ENCODE measurements around the gene GOLM1.

Gene GOLM1

DNA sequence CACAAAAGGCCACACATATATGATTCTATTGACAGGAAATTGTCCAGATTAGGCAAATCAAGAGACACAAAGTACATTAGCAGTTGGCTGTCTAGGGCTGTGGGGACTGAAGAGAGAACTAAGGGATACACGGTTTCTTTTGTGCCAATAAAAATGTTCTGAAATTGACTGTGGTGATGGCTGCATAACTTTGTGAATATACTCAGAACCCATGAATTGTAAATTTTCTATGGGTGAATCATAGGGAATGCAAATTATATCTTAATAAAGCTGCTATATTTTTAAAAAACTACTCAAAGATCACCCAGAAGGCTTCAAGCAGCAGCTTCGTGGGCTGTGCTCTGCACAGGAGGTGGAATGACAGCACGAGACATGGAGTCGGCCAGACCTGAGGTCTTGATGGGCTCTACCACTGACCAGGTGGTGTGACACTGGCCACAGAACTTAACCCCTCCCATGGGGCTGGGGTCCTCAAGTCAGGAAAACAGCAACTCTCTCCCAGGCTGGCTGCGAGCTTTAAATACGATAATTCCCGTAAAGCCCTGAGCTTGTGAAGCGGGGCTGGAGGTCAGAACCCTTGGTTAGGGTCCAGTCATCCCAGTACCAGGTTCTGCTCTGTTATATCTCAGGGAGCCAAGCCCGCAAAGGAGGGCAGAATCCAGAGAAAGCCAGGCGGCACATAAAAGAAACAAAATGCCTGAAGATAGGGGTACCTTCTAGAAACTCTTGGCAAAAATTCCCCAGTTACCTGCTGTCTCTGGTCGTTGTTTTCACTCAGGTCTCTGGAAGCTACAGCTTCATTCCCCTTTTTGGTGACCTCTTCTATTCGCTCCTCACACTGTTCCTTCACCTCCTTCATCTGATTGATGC is 59.1 kb downstream of the GOLM1 start:
- no peak for TF ChIP-seq TOX (CRISPR knock-in tag; IDR thresholded peaks at IDR 0.05; ENCODE audit: borderline replicate concordance)
- TF ChIP-seq, protein P1, sequence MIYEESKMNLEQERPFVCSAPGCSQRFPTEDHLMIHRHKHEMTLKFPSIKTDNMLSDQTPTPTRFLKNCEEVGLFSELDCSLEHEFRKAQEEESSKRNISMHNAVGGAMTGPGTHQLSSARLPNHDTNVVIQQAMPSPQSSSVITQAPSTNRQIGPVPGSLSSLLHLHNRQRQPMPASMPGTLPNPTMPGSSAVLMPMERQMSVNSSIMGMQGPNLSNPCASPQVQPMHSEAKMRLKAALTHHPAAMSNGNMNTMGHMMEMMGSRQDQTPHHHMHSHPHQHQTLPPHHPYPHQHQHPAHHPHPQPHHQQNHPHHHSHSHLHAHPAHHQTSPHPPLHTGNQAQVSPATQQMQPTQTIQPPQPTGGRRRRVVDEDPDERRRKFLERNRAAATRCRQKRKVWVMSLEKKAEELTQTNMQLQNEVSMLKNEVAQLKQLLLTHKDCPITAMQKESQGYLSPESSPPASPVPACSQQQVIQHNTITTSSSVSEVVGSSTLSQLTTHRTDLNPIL (CRISPR knock-in tag; IDR thresholded peaks at IDR 0.05; ENCODE audit: low read depth): no peak
- no peak for ATAC-seq

- no peak for TF ChIP-seq ZFP30 (CRISPR knock-in tag; IDR thresholded peaks at IDR 0.05)
- ATAC-seq: no peak
Measured at GRCh38 chr9:86036555-86036954, 62.8 kb downstream of the GOLM1 start.

GRCh38 chr9:86035827-86036440 is 63.4 kb downstream of the GOLM1 start:
- ATAC-seq: no peak
- TF ChIP-seq, protein P2, sequence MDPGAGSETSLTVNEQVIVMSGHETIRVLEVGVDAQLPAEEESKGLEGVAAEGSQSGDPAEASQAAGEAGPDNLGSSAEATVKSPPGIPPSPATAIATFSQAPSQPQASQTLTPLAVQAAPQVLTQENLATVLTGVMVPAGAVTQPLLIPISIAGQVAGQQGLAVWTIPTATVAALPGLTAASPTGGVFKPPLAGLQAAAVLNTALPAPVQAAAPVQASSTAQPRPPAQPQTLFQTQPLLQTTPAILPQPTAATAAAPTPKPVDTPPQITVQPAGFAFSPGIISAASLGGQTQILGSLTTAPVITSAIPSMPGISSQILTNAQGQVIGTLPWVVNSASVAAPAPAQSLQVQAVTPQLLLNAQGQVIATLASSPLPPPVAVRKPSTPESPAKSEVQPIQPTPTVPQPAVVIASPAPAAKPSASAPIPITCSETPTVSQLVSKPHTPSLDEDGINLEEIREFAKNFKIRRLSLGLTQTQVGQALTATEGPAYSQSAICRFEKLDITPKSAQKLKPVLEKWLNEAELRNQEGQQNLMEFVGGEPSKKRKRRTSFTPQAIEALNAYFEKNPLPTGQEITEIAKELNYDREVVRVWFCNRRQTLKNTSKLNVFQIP (CRISPR knock-in tag; IDR thresholded peaks at IDR 0.05; ENCODE audit: borderline replicate concordance, low read depth): no peak
- TF ChIP-seq RARB (CRISPR knock-in tag; IDR thresholded peaks at IDR 0.05) (no peak), ZNF8 (CRISPR knock-in tag; IDR thresholded peaks at IDR 0.05) (no peak)

GRCh38 chr9:86034863-86035734 is 64.3 kb downstream of the GOLM1 start:
- no peak for TF ChIP-seq CSRNP3 (CRISPR knock-in tag; IDR thresholded peaks at IDR 0.05)
- peak; percentile 89 for ATAC-seq

GRCh38 chr9:86027767-86028166 is 71.6 kb downstream of the GOLM1 start:
- no peak for ATAC-seq
- TF ChIP-seq ZNF70 (CRISPR knock-in tag; IDR thresholded peaks at IDR 0.05) (no peak), TCF4 (CRISPR knock-in tag; IDR thresholded peaks at IDR 0.05; ENCODE audit: borderline replicate concordance) (no peak), ARNTL (CRISPR knock-in tag; IDR thresholded peaks at IDR 0.05; ENCODE audit: borderline replicate concordance, low read depth) (no peak), TOX (CRISPR knock-in tag; IDR thresholded peaks at IDR 0.05; ENCODE audit: borderline replicate concordance) (no peak), BACH2 (CRISPR knock-in tag; IDR thresholded peaks at IDR 0.05; ENCODE audit: borderline replicate concordance) (no peak), CSDC2 (CRISPR knock-in tag; IDR thresholded peaks at IDR 0.05) (no peak), ZFP30 (CRISPR knock-in tag; IDR thresholded peaks at IDR 0.05) (no peak)
- TF ChIP-seq, protein P2 (CRISPR knock-in tag; IDR thresholded peaks at IDR 0.05; ENCODE audit: borderline replicate concordance, low read depth): no peak
- TF ChIP-seq, protein P1 (CRISPR knock-in tag; IDR thresholded peaks at IDR 0.05; ENCODE audit: low read depth): no peak

Data from SK-N-SH treated with all-trans-retinoic acid at 6 μM for 48 hours (cell line).